Heart left ventricle (tissue), 13 donors: Measurements from ENCODE around the gene TMEM131L.

Experiments used
- POLR2A ChIP-seq, 2 donors: fragments of 450-650 bp; IDR thresholded peaks; one replicate each; pipeline ENCODE4 v1.6.1; 2017; ENCODE audit warnings: antibody characterized with exemption in 2 of 2, mild to moderate bottlenecking in 2 of 2, moderate library complexity in 2 of 2
- TF ChIP-seq, protein P1 (sequence below), 12 donors: fragments of 200-600 bp; sonication (generic) in 4 of 12; IDR thresholded peaks; one replicate each; pipeline versions ENCODE4 v1.5.0 to v1.8.0; 2018 to 2022; ENCODE audit warnings: antibody characterized with exemption in 12 of 12, mild to moderate bottlenecking in 5 of 12
- donor health status: ischemic (EF 13 %, LVEDD 7.1; RV severe dilation, severe dysfunction).
- donor health status: DM: no; HTN: yes; CAD: no.
- donor health status: DM: no; HTN: no; CAD: no.
- donor health status: ischemic (EF 25% LVEDD 6.9; RV normal size, moderate dysfunction).
- donor health status: ischemic (EF 25% LVEDD 5.7; RV mildly dilated, moderate dysfunction).
- donor health status: ischemic (EF 35%, LVEDD 5.7; RV mildly dilated, moderate dysfunction).
- donor health status: nonischemic (EF 11% LVEDD 7.7; RV severe dilation, severe dysfunction).
- donor health status: DM: yes; HTN: yes; CAD: no.
- donor health status: PGD.
- donor health status: ischemic (EF 29% LVEDD 5.4; RV normal size, mild dysfunction).
- donor health status: nonischemic (EF 23%, LVEDD 6.1; RV moderate dilation, normal function).

- TF ChIP-seq, protein P1, sequence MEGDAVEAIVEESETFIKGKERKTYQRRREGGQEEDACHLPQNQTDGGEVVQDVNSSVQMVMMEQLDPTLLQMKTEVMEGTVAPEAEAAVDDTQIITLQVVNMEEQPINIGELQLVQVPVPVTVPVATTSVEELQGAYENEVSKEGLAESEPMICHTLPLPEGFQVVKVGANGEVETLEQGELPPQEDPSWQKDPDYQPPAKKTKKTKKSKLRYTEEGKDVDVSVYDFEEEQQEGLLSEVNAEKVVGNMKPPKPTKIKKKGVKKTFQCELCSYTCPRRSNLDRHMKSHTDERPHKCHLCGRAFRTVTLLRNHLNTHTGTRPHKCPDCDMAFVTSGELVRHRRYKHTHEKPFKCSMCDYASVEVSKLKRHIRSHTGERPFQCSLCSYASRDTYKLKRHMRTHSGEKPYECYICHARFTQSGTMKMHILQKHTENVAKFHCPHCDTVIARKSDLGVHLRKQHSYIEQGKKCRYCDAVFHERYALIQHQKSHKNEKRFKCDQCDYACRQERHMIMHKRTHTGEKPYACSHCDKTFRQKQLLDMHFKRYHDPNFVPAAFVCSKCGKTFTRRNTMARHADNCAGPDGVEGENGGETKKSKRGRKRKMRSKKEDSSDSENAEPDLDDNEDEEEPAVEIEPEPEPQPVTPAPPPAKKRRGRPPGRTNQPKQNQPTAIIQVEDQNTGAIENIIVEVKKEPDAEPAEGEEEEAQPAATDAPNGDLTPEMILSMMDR (IDR thresholded peaks at IDR 0.05) = peak in 1 of 12 donors; percentile 24
- TF ChIP-seq POLR2A (IDR thresholded peaks at IDR 0.05) = no peak
These were observed 64.8 kb downstream of the TMEM131L start for GRCh38 chr4:153531000-153531358.
